Endothelial cell of umbilical vein (primary cell): ENCODE data around the gene CPB1. TPM values are rescaled to one million over a fixed set of nuclear protein-coding genes. Genes with fewer than 3 reads are reported as not detected.

Experiments used
- BruUV-seq: library from RNA; stranded (reverse); fragments of 400-500 nt; replicated peaks from 2 replicates; lab custom pipeline; 2021; lab: Mats Ljungman, UMichigan
- CTCF ChIA-PET: fragments of 300-600, 350-600 bp; sonication (Branson Sonifier 250); formaldehyde crosslinking; loops from one replicate; lab custom pipeline; 2021; ENCODE audit warnings: antibody characterized with exemption, inconsistent platforms; lab: Charles Lee
- POLR2A ChIA-PET: fragments of 300-600, 350-600 bp; sonication (Branson Sonifier 250); formaldehyde crosslinking; loops from one replicate; lab custom pipeline; 2021; ENCODE audit warnings: antibody characterized with exemption, inconsistent platforms; lab: Charles Lee
- DNase-seq: peaks from one replicate; pipeline ENCODE4 v3.0.0-alpha.2; 2011; ENCODE audit warnings: low read depth, low spot score
- FAIRE-seq: peaks from 2 replicates; lab custom pipeline; 2011; peaks lifted over from hg19 to GRCh38; lab: Jason Lieb, UNC
- H2AFZ ChIP-seq: 2 replicates; pipeline ENCODE4 v1.6.0; 2012; ENCODE audit warnings: low read depth, low read length, control low read depth, inconsistent platforms
- H3K27ac ChIP-seq: 2 replicates; pipeline ENCODE4 v1.5.1; 2011; ENCODE audit warnings: low read depth, mild to moderate bottlenecking, control low read depth, low read length, moderate library complexity; ENCODE audit not compliant: insufficient read depth
- H3K27me3 ChIP-seq, 2 experiments: 2 replicates each; pipeline versions ENCODE4 v1.6.0 to v1.6.1; 2011; ENCODE audit warnings: low read length in 2 of 2, mixed read lengths in 1 of 2; ENCODE audit not compliant: control insufficient read depth in 2 of 2, insufficient read depth in 2 of 2
- H3K36me3 ChIP-seq, 2 experiments: 2 replicates in 1 of 2; 3 replicates in 1 of 2; pipeline ENCODE4 v1.5.1; 2011; ENCODE audit warnings: low read length in 2 of 2, mild to moderate bottlenecking in 1 of 2, moderate library complexity in 1 of 2; ENCODE audit not compliant: control insufficient read depth in 2 of 2, insufficient read depth in 2 of 2; ENCODE audit errors: extremely low read depth in 1 of 2
- H3K4me1 ChIP-seq: 3 replicates; pipeline ENCODE4 v1.5.1; 2011; ENCODE audit warnings: mild to moderate bottlenecking, low read length; ENCODE audit not compliant: control insufficient read depth, insufficient read depth; ENCODE audit errors: extremely low read depth
- H3K4me2 ChIP-seq: 2 replicates; pipeline ENCODE4 v1.6.1; 2011; ENCODE audit warnings: low read length, control low read depth, mixed read lengths; ENCODE audit not compliant: insufficient read depth
- H3K4me3 ChIP-seq, 3 experiments: fragments of 200-600 bp in 1 of 3; sonication (generic), shearing (Covaris generic) in 1 of 3; replicated peaks in 1 of 3; 2 replicates each; pipeline ENCODE4 v1.5.1; 2011 to 2016; ENCODE audit warnings: control low read depth in 3 of 3, low read length in 3 of 3, mild to moderate bottlenecking in 2 of 3, inconsistent platforms in 1 of 3, low read depth in 1 of 3, moderate library complexity in 1 of 3; ENCODE audit not compliant: insufficient read depth in 1 of 3
- H3K79me2 ChIP-seq: 2 replicates; pipeline ENCODE4 v1.6.0; 2012; ENCODE audit warnings: low read length, inconsistent platforms; ENCODE audit not compliant: control insufficient read depth, insufficient read depth
- H3K9ac ChIP-seq: replicated peaks from 2 replicates; pipeline ENCODE3; 2011; ENCODE audit warnings: low read length, control low read depth; ENCODE audit not compliant: insufficient read depth; ENCODE audit errors: extremely low read depth
- H3K9me1 ChIP-seq: replicated peaks from 3 replicates; pipeline ENCODE4 v1.6.0; 2011; ENCODE audit warnings: mild to moderate bottlenecking, low read length; ENCODE audit not compliant: control insufficient read depth, insufficient read depth; ENCODE audit errors: extremely low read depth
- H3K9me3 ChIP-seq: replicated peaks from 2 replicates; pipeline ENCODE4 v1.5.1; 2012; ENCODE audit warnings: low read length, inconsistent platforms; ENCODE audit not compliant: control insufficient read depth, insufficient read depth
- H4K20me1 ChIP-seq: replicated peaks from 2 replicates; pipeline ENCODE3; 2011; ENCODE audit warnings: mild to moderate bottlenecking, low read length; ENCODE audit not compliant: control insufficient read depth, insufficient read depth; ENCODE audit errors: extremely low read depth
- FOS ChIP-seq: IDR thresholded peaks from 2 replicates; pipeline ENCODE4 v1.6.1; 2011; ENCODE audit warnings: mild to moderate bottlenecking, low read length, moderate library complexity, borderline replicate concordance; ENCODE audit not compliant: insufficient read depth
- GATA2 ChIP-seq: IDR thresholded peaks from 2 replicates; pipeline ENCODE4 v1.7.0; 2011; ENCODE audit warnings: low read depth, mild to moderate bottlenecking, moderate library complexity, mixed read lengths, low read length; ENCODE audit not compliant: insufficient read length, insufficient read depth
- JUN ChIP-seq: IDR thresholded peaks from 2 replicates; pipeline ENCODE4 v1.6.1; 2011; ENCODE audit warnings: borderline replicate concordance, low read depth; ENCODE audit not compliant: insufficient read length, insufficient read depth
- POLR2AphosphoS5 ChIP-seq: IDR thresholded peaks from 2 replicates; pipeline ENCODE4 v1.6.1; 2012; ENCODE audit warnings: low read depth, mild to moderate bottlenecking, control low read depth, low read length, moderate library complexity; ENCODE audit not compliant: insufficient read depth
- dilution Hi-C: fragments of 300-500 bp; cut with MboI; formaldehyde crosslinking; loops from one replicate; pipeline ENCODE4 v1.15.0; 2019; ENCODE audit warnings: low sequenced_read_pairs; ENCODE audit not compliant: extremely low pct_ligation_motif_present
- intact Hi-C: fragments of 100-400 bp; cut with micrococcal nuclease; formaldehyde crosslinking; loops from one replicate; pipeline ENCODE4 v1.10.0; 2022
- polyA plus RNA-seq, 4 experiments: library from polyadenylated mRNA; depleted of rRNA in 3 of 4; stranded (reverse) in 3 of 4; unstranded in 1 of 4; fragments of >200 nt; gene quantifications; 2 replicates each; pipeline versions ENCODE4 v1.2.1 to v1.2.3, GENCODE V29; 2011 to 2012; ENCODE audit warnings: missing spikeins in 1 of 4
- total RNA-seq: library from RNA; stranded (reverse); gene quantifications from 2 replicates; pipeline ENCODE4 v1.2.3, GENCODE V29; 2021
- TF ChIP-seq, protein P1 (sequence below), 2 donors: IDR thresholded peaks; 1 replicate in 1 of 2; 2 replicates in 1 of 2; pipeline ENCODE4 v1.5.1; 2011; ENCODE audit warnings: low read length in 2 of 2, mild to moderate bottlenecking in 2 of 2, moderate library complexity in 2 of 2, control low read depth in 1 of 2, inconsistent platforms in 1 of 2, low read depth in 1 of 2; ENCODE audit not compliant: insufficient read depth in 1 of 2; ENCODE audit errors: extremely low read depth in 1 of 2

Gene CPB1
- total and polyA plus RNA-seq, 2 donors (not counting 3 experiments of a cell fraction or from before 2014, with no cell fraction given) = not detected

- H3K4me2 ChIP-seq = peak overlapping the region; percentile 57
- H3K9me1 ChIP-seq = peaks cover 2% of the 10 kb centered on the region
- dilution Hi-C loops (no loop called here), intact Hi-C loops (no loop called here)
- peaks cover 36% of the 10 kb centered on the region for H3K4me1 ChIP-seq
- no peak overlapping the region for H3K4me3 ChIP-seq
- no peaks in the 10 kb centered on the region for H3K27me3 ChIP-seq
- BruUV-seq = no TSS peak
- peak overlapping the region; percentile 35 for H3K27ac ChIP-seq
- H2AFZ ChIP-seq = no peak overlapping the region
- DNase-seq (no peak), FAIRE-seq (no peak)
- POLR2A ChIA-PET = no interaction called here
- no peaks in the 10 kb centered on the region for H3K79me2 ChIP-seq
- no peaks in the 10 kb centered on the region for H3K9me3 ChIP-seq
- CTCF ChIA-PET = interaction anchor here (1.0 to 1.9 kb wide), 7 partner anchors 12 to 75 kb away, joined by 3 to 14 read pairs (median 4); no protein-coding TSS in a partner anchor
- no peaks in the 10 kb centered on the region for H3K36me3 ChIP-seq
- no peaks in the 10 kb centered on the region for H4K20me1 ChIP-seq
- TF ChIP-seq, protein P1, sequence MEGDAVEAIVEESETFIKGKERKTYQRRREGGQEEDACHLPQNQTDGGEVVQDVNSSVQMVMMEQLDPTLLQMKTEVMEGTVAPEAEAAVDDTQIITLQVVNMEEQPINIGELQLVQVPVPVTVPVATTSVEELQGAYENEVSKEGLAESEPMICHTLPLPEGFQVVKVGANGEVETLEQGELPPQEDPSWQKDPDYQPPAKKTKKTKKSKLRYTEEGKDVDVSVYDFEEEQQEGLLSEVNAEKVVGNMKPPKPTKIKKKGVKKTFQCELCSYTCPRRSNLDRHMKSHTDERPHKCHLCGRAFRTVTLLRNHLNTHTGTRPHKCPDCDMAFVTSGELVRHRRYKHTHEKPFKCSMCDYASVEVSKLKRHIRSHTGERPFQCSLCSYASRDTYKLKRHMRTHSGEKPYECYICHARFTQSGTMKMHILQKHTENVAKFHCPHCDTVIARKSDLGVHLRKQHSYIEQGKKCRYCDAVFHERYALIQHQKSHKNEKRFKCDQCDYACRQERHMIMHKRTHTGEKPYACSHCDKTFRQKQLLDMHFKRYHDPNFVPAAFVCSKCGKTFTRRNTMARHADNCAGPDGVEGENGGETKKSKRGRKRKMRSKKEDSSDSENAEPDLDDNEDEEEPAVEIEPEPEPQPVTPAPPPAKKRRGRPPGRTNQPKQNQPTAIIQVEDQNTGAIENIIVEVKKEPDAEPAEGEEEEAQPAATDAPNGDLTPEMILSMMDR (IDR thresholded peaks at IDR 0.05; ENCODE audit: extremely low read depth in 1 of 2, insufficient read depth in 1 of 2, low read depth in 1 of 2, low read length in 2 of 2) = no peak
- H3K9ac ChIP-seq = no peak overlapping the region
These were observed 53.1 kb downstream of the CPB1 start for GRCh38 chr3:148880681-148881080.

GRCh38 chr3:148881286-148881685 is 53.7 kb downstream of the CPB1 start:
- H3K4me2 ChIP-seq = peak overlapping the region; percentile 57
- peak overlapping the region; percentile 11 for H2AFZ ChIP-seq
- H3K4me3 ChIP-seq = peak overlapping the region in 1 of 3 experiments; percentile 15
- peaks cover 2% of the 10 kb centered on the region for H3K9me1 ChIP-seq
- intact Hi-C loops = no loop called here
- no peaks in the 10 kb centered on the region for H3K36me3 ChIP-seq
- BruUV-seq = no TSS peak
- no peak overlapping the region for H3K9ac ChIP-seq
- peaks cover 36% of the 10 kb centered on the region for H3K4me1 ChIP-seq
- TF ChIP-seq FOS (peak; percentile 48), GATA2 (no peak), POLR2AphosphoS5 (no peak), JUN (peak; percentile 35)
- ChIA-PET CTCF (interaction anchor here (1.0 to 1.9 kb wide), 7 partner anchors 12 to 74 kb away, joined by 3 to 14 read pairs (median 4); no protein-coding TSS in a partner anchor), POLR2A (no interaction called here)
- no peaks in the 10 kb centered on the region for H3K79me2 ChIP-seq
- no peaks in the 10 kb centered on the region for H3K9me3 ChIP-seq
- FAIRE-seq (peak; percentile 44), DNase-seq (peak; percentile 58)
- dilution Hi-C loops = no loop called here
- no peaks in the 10 kb centered on the region for H3K27me3 ChIP-seq
- peak overlapping the region; percentile 35 for H3K27ac ChIP-seq
- no peaks in the 10 kb centered on the region for H4K20me1 ChIP-seq
